ENCODE measurements around the gene MEIOB.

DNA sequence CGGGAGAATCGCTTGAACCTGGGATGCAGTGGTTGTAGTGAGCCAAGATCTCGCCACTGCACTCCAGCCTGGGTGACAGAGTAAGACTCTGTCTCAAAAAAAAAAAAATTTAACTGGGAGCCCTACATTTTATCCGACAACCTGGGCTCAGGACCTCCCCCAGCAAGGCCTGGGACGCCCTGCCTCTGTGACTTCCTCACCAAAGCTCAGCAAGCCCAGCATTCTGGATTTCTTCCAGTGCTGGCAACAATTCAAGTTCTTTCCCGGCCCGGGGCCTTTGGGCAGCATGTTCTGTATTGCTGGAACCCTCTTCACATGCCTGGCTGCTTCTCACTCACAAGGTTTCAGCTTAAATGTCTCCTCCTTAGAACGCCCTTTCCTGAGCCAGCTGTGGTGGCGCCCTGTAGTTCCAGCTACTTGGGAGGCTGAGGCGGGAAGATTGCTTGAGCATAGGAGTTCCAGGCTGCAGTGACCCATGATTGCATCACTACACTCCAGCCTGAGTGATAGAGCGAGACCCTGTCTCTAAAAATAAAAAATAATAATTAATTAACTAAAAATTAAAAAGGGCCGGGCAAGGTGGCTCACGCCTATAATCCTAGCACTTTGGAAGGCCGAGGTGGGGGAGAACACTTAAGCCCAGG is 15.9 kb upstream of the MEIOB start:
- TF ChIP-seq TAF1 (IDR thresholded peaks at IDR 0.05; ENCODE audit: borderline replicate concordance, insufficient read depth, low read length) (no peak), POLR2AphosphoS5 (IDR thresholded peaks at IDR 0.05; ENCODE audit: low read depth, low read length) (no peak)
- TF ChIP-seq, protein P1, sequence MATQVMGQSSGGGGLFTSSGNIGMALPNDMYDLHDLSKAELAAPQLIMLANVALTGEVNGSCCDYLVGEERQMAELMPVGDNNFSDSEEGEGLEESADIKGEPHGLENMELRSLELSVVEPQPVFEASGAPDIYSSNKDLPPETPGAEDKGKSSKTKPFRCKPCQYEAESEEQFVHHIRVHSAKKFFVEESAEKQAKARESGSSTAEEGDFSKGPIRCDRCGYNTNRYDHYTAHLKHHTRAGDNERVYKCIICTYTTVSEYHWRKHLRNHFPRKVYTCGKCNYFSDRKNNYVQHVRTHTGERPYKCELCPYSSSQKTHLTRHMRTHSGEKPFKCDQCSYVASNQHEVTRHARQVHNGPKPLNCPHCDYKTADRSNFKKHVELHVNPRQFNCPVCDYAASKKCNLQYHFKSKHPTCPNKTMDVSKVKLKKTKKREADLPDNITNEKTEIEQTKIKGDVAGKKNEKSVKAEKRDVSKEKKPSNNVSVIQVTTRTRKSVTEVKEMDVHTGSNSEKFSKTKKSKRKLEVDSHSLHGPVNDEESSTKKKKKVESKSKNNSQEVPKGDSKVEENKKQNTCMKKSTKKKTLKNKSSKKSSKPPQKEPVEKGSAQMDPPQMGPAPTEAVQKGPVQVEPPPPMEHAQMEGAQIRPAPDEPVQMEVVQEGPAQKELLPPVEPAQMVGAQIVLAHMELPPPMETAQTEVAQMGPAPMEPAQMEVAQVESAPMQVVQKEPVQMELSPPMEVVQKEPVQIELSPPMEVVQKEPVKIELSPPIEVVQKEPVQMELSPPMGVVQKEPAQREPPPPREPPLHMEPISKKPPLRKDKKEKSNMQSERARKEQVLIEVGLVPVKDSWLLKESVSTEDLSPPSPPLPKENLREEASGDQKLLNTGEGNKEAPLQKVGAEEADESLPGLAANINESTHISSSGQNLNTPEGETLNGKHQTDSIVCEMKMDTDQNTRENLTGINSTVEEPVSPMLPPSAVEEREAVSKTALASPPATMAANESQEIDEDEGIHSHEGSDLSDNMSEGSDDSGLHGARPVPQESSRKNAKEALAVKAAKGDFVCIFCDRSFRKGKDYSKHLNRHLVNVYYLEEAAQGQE (IDR thresholded peaks at IDR 0.05; ENCODE audit: insufficient read depth in 1 of 2, low read depth in 2 of 2, low read length in 2 of 2): no peak
